CD4-positive, CD25-positive, alpha-beta regulatory T cell (primary cell): ENCODE results near the gene DAAM1. TPM values are rescaled to one million over a fixed set of nuclear protein-coding genes. Genes with fewer than 3 reads are reported as not detected.

Source experiments
- ATAC-seq, 2 donors: fragments of 150-1000 bp; cut with Tn5 transposase; one replicate each; pipeline ENCODE4 v1.10.0; 2021; ENCODE audit warnings: low read depth in 2 of 2, moderate number of reproducible peaks in 2 of 2, moderate library complexity in 1 of 2
- DNase-seq, 3 donors: peaks; one replicate each; pipeline versions ENCODE4 v3.0.0 to v3.0.0-alpha.2; 2012 to 2022; ENCODE audit warnings: mixed read lengths in 1 of 3
- H3K27ac ChIP-seq: one replicate; pipeline ENCODE4 v1.7.0; 2013; ENCODE audit warnings: mild to moderate bottlenecking, low read length; ENCODE audit not compliant: insufficient read depth, poor library complexity, severe bottlenecking
- H3K27me3 ChIP-seq: one replicate; pipeline ENCODE4 v1.7.0; 2013; ENCODE audit warnings: low read length; ENCODE audit not compliant: control insufficient read depth, insufficient read depth
- H3K36me3 ChIP-seq: one replicate; pipeline ENCODE4 v1.7.0; 2013; ENCODE audit warnings: mild to moderate bottlenecking, low read length, moderate library complexity; ENCODE audit not compliant: control insufficient read depth, insufficient read depth
- H3K4me1 ChIP-seq: 2 replicates; pipeline ENCODE4 v1.7.0; 2013; ENCODE audit warnings: mild to moderate bottlenecking, low read length; ENCODE audit not compliant: insufficient read depth, control insufficient read depth, poor library complexity, severe bottlenecking
- H3K4me3 ChIP-seq: one replicate; pipeline ENCODE4 v1.7.0; 2013; ENCODE audit warnings: low read depth, mild to moderate bottlenecking, low read length, moderate library complexity
- H3K9me3 ChIP-seq, 2 experiments: 1 replicate in 1 of 2; 2 replicates in 1 of 2; pipeline ENCODE4 v1.7.0; 2013; ENCODE audit warnings: low read length in 2 of 2, mild to moderate bottlenecking in 1 of 2, moderate library complexity in 1 of 2; ENCODE audit not compliant: control insufficient read depth in 2 of 2
- H3K27ac Mint-ChIP-seq, 3 donors: one replicate each; pipeline ENCODE4 v1.8.0; 2020 to 2022; ENCODE audit warnings: mild to moderate bottlenecking in 3 of 3, mixed read lengths in 3 of 3, moderate library complexity in 2 of 3
- H3K27me3 Mint-ChIP-seq: one replicate; pipeline ENCODE4 v1.8.0; 2022; ENCODE audit warnings: mild to moderate bottlenecking, mixed read lengths
- H3K36me3 Mint-ChIP-seq: one replicate; pipeline ENCODE4 v1.8.0; 2020; ENCODE audit warnings: mixed read lengths
- H3K4me1 Mint-ChIP-seq, 4 donors: one replicate each; pipeline ENCODE4 v1.8.0; 2020 to 2022; ENCODE audit warnings: mixed read lengths in 4 of 4, mild to moderate bottlenecking in 1 of 4
- H3K4me3 Mint-ChIP-seq, 4 donors: one replicate each; pipeline ENCODE4 v1.8.0; 2020 to 2022; ENCODE audit warnings: mild to moderate bottlenecking in 4 of 4, mixed read lengths in 4 of 4, moderate library complexity in 3 of 4
- H3K9me3 Mint-ChIP-seq, 7 donors: one replicate each; pipeline ENCODE4 v1.8.0; 2020 to 2022; ENCODE audit warnings: mixed read lengths in 7 of 7, mild to moderate bottlenecking in 3 of 7, moderate library complexity in 2 of 7
- polyA plus RNA-seq, 4 donors: library from polyadenylated mRNA; unstranded; fragments of 300-500 nt; fragmentation: Illumina TruSeq; gene quantifications; one replicate each; pipeline ENCODE4 v1.2.3, GENCODE V29; 2021
- total RNA-seq: library from RNA; stranded (reverse); gene quantifications from one replicate; pipeline ENCODE4 v1.2.3, GENCODE V29; 2022

The DAAM1 gene
- total and polyA plus RNA-seq, 5 donors from 2014 or later: 6.1 to 36.5 (median 11.2) TPM

DNA sequence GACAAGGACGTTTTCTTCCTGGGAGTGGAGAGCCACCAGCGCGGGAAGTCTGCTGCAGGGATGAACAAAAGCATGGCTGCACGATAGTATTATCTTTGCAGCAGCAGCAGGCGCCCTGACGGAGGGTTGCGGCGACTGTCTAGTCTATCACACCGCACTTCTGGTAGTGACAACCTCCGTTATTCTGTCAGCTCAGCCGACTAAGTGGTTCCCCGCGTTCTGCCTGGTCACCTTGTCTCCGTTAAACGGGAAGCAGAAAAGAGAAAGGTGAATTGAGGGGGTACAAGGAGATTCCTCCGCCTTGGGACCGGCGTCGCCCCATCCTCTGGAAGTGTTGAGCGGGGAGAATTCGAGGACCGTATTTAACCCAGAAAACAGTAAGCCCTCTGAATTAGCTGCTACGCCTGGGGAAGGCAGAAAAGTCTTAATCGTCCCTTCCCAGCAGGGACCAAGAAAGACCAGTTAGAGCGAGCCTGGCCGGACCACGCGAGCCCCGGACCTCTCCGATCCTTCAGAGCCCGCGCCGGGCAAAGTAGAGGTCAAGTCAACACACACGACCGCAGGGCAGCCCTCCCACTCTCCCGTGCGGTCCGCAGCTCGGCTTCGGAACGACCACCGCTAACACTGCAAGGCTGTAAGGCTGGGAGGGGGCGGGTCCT is 536 bp upstream of the DAAM1 start:
- H3K36me3 Mint-ChIP-seq: no peaks in the 10 kb centered on the region
- H3K9me3 ChIP-seq: no peaks in the 10 kb centered on the region
- H3K27ac ChIP-seq: peak overlapping the region; percentile 92
- H3K27me3 ChIP-seq: peaks cover 28% of the 10 kb centered on the region
- peak overlapping the region; percentile 93 to 98 (median 98) for H3K27ac Mint-ChIP-seq
- peaks cover 0 to 31% (median 21%) of the 10 kb centered on the region in 4 donors for H3K4me1 Mint-ChIP-seq
- H3K4me1 ChIP-seq: peaks cover 25% of the 10 kb centered on the region
- peak overlapping the region; percentile 91 for H3K4me3 ChIP-seq
- no peaks in the 10 kb centered on the region for H3K9me3 Mint-ChIP-seq
- DNase-seq: peak in 2 of 3 donors; percentile 27 to 45
- H3K36me3 ChIP-seq: no peaks in the 10 kb centered on the region
- peaks cover 42% of the 10 kb centered on the region for H3K27me3 Mint-ChIP-seq
- peak overlapping the region; percentile 90 to 99 (median 98) for H3K4me3 Mint-ChIP-seq
- ATAC-seq: peak; percentile 0 to 1

DNA sequence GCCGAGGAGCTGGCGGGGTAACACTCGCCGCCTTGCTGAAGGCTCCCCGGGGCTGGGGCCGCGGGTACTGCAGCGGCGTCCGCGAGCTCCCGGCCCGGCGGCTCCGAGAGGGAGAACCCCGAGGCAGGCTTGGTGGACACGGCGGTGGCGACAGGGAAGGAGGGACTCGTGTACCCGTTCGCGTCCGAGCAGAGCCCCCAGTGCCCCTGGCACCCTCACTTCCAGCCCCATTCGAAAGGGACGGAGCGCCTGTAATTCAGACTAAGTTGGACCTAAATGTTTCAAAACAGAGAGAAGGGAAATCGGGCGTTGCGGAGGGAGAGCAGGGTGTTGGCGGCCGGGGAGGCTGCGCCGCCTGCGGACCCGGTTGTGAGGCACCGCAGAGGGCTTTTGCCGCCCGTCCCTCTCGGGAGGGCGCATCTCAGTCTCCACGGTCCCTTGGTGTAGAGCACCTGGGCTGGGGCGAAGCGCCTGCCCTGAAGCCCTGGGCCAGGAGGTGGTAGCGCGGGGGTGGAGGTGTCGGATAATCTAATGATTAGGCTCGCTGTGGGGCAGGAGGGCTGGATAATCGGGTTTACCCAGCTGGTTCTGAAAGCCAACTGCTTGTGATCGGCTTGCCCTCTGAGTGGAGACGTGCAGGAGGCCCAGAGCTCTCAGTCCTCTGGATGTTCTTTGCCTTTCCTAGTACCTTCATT is 771 bp downstream of the DAAM1 start:
- Histone ChIP-seq H3K4me3 (peak overlapping the region; percentile 96), H3K27ac (peak overlapping the region; percentile 92), H3K4me1 (peaks cover 25% of the 10 kb centered on the region), H3K36me3 (no peaks in the 10 kb centered on the region), H3K27me3 (peaks cover 23% of the 10 kb centered on the region), H3K9me3 (no peaks in the 10 kb centered on the region)
- Mint-ChIP-seq H3K27ac (peak overlapping the region; percentile 89 to 98 (median 98)), H3K4me1 (peaks cover 0 to 33% (median 22%) of the 10 kb centered on the region in 4 donors), H3K36me3 (no peaks in the 10 kb centered on the region), H3K4me3 (peak overlapping the region; percentile 90 to 99 (median 98)), H3K9me3 (no peaks in the 10 kb centered on the region), H3K27me3 (peaks cover 29% of the 10 kb centered on the region)
- peak; percentile 5 to 6 for ATAC-seq
- peak in 2 of 3 donors; percentile 44 to 49 for DNase-seq

DNA sequence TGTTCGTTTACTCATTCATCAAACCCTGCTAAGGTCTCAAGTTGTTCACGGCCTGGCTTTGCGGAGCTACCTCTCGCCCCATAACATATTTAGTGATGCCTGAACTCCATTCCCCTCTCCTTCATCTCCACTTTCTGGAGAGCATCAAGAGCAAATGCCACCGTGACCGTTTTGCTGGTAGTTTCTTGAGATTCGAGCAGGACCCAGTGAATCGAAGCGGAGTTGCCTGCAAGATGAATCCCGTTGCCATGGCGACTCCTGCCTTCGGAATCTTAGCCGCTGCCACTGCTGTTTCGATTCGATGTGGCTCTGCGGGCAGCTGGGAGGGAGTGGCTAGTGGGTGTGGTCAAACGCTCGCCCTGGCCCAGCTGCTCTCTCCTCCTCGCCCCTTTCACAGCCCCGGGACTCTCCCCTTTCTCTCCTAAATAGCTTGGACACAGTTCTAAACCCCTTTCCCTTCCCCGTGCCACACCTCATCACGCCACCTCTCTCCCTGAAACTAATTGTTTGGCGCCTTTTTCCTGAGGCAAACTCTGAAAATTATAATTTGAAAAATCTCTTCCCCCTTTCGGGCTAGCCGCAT is 1.4 kb downstream of the DAAM1 start:
- peak overlapping the region; percentile 89 to 98 (median 98) for H3K27ac Mint-ChIP-seq
- peak; percentile 59 to 77 (median 76) for DNase-seq
- peak overlapping the region; percentile 96 for H3K4me3 ChIP-seq

DNA sequence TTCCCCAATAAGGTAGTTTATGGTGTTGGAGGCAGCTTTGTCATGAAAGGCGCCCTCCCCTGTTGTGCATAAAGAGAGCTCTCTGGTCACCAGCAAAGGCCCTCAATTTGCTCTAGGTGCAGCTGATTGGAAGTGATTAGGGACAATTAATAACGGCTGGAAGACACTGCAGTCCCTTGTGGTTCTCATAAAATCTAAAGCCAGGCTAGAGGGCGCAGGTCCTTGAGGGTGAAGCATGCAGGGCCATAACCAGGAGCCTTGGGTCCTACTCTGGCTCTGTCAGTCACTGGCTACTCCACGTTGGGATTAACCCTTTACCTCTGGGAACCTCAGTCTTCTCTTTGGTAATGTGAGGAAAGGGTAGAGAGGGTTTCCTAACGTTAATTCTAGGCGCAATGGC is 1.9 kb downstream of the DAAM1 start:
- Mint-ChIP-seq H3K9me3 (no peaks in the 10 kb centered on the region), H3K27me3 (peaks cover 19% of the 10 kb centered on the region), H3K36me3 (no peaks in the 10 kb centered on the region), H3K4me3 (peak overlapping the region; percentile 90 to 99 (median 98)), H3K27ac (peak overlapping the region; percentile 15 to 98 (median 98)), H3K4me1 (peaks cover 0 to 33% (median 24%) of the 10 kb centered on the region in 4 donors)
- Histone ChIP-seq H3K36me3 (no peaks in the 10 kb centered on the region), H3K4me1 (peaks cover 25% of the 10 kb centered on the region), H3K27me3 (peaks cover 15% of the 10 kb centered on the region), H3K9me3 (no peaks in the 10 kb centered on the region), H3K4me3 (peak overlapping the region; percentile 96), H3K27ac (peak overlapping the region; percentile 92)
- ATAC-seq (no peak), DNase-seq (no peak)

More for the DNA sequence above, 1.4 kb downstream of the DAAM1 start:
- H3K4me3 Mint-ChIP-seq: peak overlapping the region; percentile 90 to 99 (median 98)
- no peaks in the 10 kb centered on the region for H3K9me3 Mint-ChIP-seq
- Histone ChIP-seq H3K27me3 (peaks cover 18% of the 10 kb centered on the region), H3K9me3 (no peaks in the 10 kb centered on the region), H3K4me1 (peaks cover 25% of the 10 kb centered on the region), H3K27ac (peak overlapping the region; percentile 92), H3K36me3 (no peaks in the 10 kb centered on the region)
- H3K4me1 Mint-ChIP-seq: peaks cover 0 to 33% (median 24%) of the 10 kb centered on the region in 4 donors
- H3K36me3 Mint-ChIP-seq: no peaks in the 10 kb centered on the region
- H3K27me3 Mint-ChIP-seq: peaks cover 22% of the 10 kb centered on the region
- ATAC-seq: no peak

DNA sequence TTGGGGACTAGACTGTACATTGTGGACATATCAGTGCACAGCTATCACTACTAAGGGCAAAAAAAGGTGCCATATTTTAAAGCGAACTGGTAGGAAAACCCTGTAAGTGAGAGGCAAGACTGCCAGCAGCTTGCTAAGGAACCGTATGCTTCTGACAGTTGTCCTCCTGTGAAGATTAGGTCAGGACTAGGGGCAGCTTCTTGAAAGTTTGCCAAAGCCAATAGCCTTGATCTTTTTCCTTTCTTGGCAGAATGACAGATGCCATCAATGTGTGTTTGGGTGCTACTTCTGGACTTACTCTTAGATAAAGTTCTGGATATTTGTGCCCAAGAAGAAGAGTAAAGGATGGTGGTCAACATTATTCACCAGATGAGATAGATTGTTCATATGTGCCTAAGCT is 7.4 kb downstream of the DAAM1 start:
- Histone ChIP-seq H3K4me3 (no peak overlapping the region), H3K4me1 (no peaks in the 10 kb centered on the region), H3K36me3 (peaks cover 2% of the 10 kb centered on the region), H3K27ac (no peak overlapping the region), H3K27me3 (no peaks in the 10 kb centered on the region), H3K9me3 (no peaks in the 10 kb centered on the region)
- H3K4me3 Mint-ChIP-seq: peak overlapping the region in 1 of 4 donors; percentile 43
- DNase-seq (no peak), ATAC-seq (no peak)
- no peaks in the 10 kb centered on the region for H3K27me3 Mint-ChIP-seq
- H3K9me3 Mint-ChIP-seq: no peaks in the 10 kb centered on the region
- no peak overlapping the region for H3K27ac Mint-ChIP-seq
- peaks cover 0 to 23% (median 13%) of the 10 kb centered on the region in 4 donors for H3K4me1 Mint-ChIP-seq
- no peaks in the 10 kb centered on the region for H3K36me3 Mint-ChIP-seq

DNA sequence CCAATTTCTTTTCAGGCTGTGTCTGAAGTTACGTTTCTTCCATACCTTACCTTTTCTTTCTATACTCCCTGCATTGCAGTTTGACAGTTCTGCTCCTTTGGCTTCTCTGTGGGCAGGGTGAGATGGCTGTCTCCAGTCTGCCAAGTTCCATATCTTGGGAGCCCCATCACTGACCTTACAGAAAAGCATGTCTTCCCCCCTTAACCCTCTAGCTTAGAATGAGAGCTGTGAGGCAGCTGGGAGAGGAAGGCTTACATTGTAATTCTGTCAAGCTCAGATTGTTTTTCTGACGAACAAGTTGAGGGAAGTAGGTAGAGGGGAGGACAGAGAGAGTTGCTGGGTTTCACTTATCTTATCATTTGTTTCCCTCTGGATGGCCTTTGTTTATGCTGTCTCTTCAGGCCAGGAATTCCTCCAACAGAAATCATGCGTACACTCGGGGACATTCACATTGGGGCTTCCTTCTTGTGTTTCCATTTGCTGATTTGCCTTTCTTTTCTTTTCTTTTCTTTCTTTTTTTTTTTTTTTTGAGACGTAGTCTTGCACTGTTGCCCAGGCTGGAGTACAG is 9.3 kb downstream of the DAAM1 start:
- no peak overlapping the region for H3K27ac ChIP-seq
- Mint-ChIP-seq H3K27ac (no peak overlapping the region), H3K4me1 (peaks cover 0 to 23% (median 16%) of the 10 kb centered on the region in 4 donors), H3K4me3 (no peak overlapping the region), H3K27me3 (no peaks in the 10 kb centered on the region), H3K36me3 (no peaks in the 10 kb centered on the region), H3K9me3 (no peaks in the 10 kb centered on the region)
- no peak overlapping the region for H3K4me3 ChIP-seq
- ATAC-seq (no peak), DNase-seq (no peak)
- H3K36me3 ChIP-seq: peaks cover 2% of the 10 kb centered on the region
- H3K9me3 ChIP-seq: no peaks in the 10 kb centered on the region
- peaks cover 3% of the 10 kb centered on the region for H3K4me1 ChIP-seq
- no peaks in the 10 kb centered on the region for H3K27me3 ChIP-seq

DNA sequence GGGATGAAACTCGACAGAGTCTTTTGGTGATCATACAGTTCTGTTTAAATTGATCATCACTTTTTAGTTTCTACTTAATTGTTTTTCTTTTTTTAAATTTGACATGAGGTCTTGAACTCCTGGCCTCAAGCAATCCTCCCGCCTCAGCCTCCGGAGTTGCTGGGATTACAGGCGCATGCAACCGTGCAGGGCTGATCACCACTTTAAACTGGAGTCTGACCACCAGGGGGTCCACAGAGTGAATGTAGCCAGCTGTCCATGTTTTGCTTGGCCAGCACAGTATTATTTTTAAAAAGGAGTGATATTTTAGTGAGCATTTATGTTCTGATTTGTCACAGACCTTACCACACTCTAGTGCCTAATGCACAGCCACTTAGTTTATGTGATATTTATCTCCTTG is 10.7 kb downstream of the DAAM1 start:
- ATAC-seq (no peak), DNase-seq (no peak)
- no peaks in the 10 kb centered on the region for H3K9me3 ChIP-seq
- H3K27me3 ChIP-seq: no peaks in the 10 kb centered on the region
- H3K36me3 Mint-ChIP-seq: no peaks in the 10 kb centered on the region
- peaks cover 3% of the 10 kb centered on the region for H3K4me1 ChIP-seq
- peaks cover 0 to 23% (median 13%) of the 10 kb centered on the region in 4 donors for H3K4me1 Mint-ChIP-seq
- no peak overlapping the region for H3K4me3 Mint-ChIP-seq
- no peak overlapping the region for H3K27ac ChIP-seq
- peaks cover 2% of the 10 kb centered on the region for H3K36me3 ChIP-seq
- H3K27me3 Mint-ChIP-seq: no peaks in the 10 kb centered on the region
- H3K27ac Mint-ChIP-seq: no peak overlapping the region
- no peaks in the 10 kb centered on the region for H3K9me3 Mint-ChIP-seq
- H3K4me3 ChIP-seq: no peak overlapping the region
